Measurements from ENCODE around the gene PDLIM5. TPM values are rescaled to one million over a fixed set of nuclear protein-coding genes. Genes with fewer than 3 reads are reported as not detected.

Gene PDLIM5
- total RNA-seq, 3 donors from 2014 or later (not counting 1 experiment from before 2014, with no cell fraction given): 41.8 to 94.8 (median 50.5) TPM

DNA sequence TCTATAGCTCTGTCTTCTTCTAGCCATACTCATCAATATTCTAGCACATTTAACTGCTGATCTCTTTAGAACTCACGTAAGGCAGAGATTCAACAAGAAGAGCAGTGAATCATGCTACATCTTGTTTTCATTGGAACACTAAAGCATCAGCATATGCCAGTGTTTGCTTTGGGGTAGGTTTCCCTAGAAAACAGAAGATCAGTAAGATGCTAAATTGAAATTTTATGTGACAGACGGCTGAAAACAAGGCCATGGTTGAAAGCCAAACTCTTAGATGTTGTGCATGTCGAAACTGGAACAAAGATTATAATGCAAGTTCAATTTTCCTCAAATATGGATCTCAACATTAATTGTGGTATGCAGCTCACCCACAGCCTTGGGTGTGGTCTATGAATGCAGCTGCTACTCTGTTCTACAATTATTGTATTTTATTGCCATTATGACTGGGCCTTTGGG lies 107.6 kb downstream of the PDLIM5 start:
- Histone ChIP-seq H3K4me1 (ENCODE audit: control insufficient read depth, insufficient read depth, low read length) (no peaks in the 10 kb centered on the region), H3K4me3 (ENCODE audit: low read length) (no peak overlapping the region), H3K27me3 (ENCODE audit: control insufficient read depth, insufficient read depth, low read length) (no peaks in the 10 kb centered on the region), H3K36me3 (ENCODE audit: control insufficient read depth, insufficient read depth, low read length) (no peaks in the 10 kb centered on the region), H3K9me3 (ENCODE audit: control insufficient read depth, insufficient read depth, low read length) (no peaks in the 10 kb centered on the region), H3K27ac (ENCODE audit: low read length) (no peak overlapping the region)
- intact Hi-C loops (cut with micrococcal nuclease): no loop called here
- H3K27ac Mint-ChIP-seq: no peak overlapping the region
- no peak for ATAC-seq
- 96% methylated on average over 3 of the region's 3 CpGs for WGBS (ENCODE audit: insufficient coverage)
- H3K4me1 Mint-ChIP-seq: peaks cover 9 to 13% of the 10 kb centered on the region in 2 donors
- TF ChIP-seq, protein P1, sequence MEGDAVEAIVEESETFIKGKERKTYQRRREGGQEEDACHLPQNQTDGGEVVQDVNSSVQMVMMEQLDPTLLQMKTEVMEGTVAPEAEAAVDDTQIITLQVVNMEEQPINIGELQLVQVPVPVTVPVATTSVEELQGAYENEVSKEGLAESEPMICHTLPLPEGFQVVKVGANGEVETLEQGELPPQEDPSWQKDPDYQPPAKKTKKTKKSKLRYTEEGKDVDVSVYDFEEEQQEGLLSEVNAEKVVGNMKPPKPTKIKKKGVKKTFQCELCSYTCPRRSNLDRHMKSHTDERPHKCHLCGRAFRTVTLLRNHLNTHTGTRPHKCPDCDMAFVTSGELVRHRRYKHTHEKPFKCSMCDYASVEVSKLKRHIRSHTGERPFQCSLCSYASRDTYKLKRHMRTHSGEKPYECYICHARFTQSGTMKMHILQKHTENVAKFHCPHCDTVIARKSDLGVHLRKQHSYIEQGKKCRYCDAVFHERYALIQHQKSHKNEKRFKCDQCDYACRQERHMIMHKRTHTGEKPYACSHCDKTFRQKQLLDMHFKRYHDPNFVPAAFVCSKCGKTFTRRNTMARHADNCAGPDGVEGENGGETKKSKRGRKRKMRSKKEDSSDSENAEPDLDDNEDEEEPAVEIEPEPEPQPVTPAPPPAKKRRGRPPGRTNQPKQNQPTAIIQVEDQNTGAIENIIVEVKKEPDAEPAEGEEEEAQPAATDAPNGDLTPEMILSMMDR (IDR thresholded peaks at IDR 0.05): no peak
- no peaks in the 10 kb centered on the region for H3K36me3 Mint-ChIP-seq
- no peak for DNase-seq
- no peaks in the 10 kb centered on the region for H3K27me3 Mint-ChIP-seq (ENCODE audit: low read depth in 2 of 2)
- no peak overlapping the region for H3K4me3 Mint-ChIP-seq
- H3K9me3 Mint-ChIP-seq: no peaks in the 10 kb centered on the region

DNA sequence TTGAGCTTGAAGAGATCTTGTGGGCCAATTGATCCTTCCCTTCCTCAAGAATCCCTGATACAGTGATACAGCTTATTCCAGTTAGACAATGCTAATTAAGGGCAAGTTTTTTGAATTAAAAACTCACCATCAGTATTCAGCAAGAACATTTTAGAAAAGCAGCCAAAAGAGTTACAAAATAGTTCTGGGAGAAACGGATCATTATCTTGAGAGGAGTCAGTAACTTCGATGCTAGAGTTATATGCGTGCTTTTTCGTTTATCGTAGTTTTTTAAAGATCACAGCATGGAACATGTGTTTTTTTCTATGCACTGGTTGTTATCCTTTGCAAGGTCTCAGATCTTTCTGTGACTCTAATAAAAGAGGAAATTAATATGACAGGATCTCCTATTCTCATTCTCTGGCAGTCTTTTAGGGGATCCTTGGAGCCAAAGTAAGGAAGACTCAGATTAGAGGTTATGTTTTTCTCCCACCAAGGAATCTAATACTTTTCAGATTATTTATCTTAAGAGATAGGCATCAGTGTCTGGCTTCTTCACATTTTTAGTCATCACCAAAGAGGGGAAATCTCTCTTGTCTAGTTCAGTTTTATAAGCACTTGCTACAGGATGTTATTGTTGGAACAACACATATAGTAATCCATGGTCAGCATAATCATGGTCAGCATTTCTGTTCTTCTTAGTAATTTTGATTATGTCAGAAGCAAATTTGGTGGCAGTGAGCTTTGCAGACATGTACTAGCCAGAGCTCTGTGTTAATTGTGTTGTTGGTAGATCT lies 109.7 kb downstream of the PDLIM5 start:
- H3K4me1 Mint-ChIP-seq: peaks cover 9 to 13% of the 10 kb centered on the region in 2 donors
- H3K27ac Mint-ChIP-seq: no peak overlapping the region
- H3K9me3 ChIP-seq (ENCODE audit: control insufficient read depth, insufficient read depth, low read length): no peaks in the 10 kb centered on the region
- no peak overlapping the region for H3K4me3 Mint-ChIP-seq
- TF ChIP-seq, protein P1 (IDR thresholded peaks at IDR 0.05): no peak
- no peaks in the 10 kb centered on the region for H3K9me3 Mint-ChIP-seq
- no peak for DNase-seq
- no peak for ATAC-seq
- intact Hi-C loops (cut with micrococcal nuclease): no loop called here
- H3K4me1 ChIP-seq (ENCODE audit: control insufficient read depth, insufficient read depth, low read length): no peaks in the 10 kb centered on the region
- H3K27me3 Mint-ChIP-seq (ENCODE audit: low read depth in 2 of 2): no peaks in the 10 kb centered on the region
- H3K36me3 Mint-ChIP-seq: no peaks in the 10 kb centered on the region
- H3K27me3 ChIP-seq (ENCODE audit: control insufficient read depth, insufficient read depth, low read length): no peaks in the 10 kb centered on the region
- H3K36me3 ChIP-seq (ENCODE audit: control insufficient read depth, insufficient read depth, low read length): no peaks in the 10 kb centered on the region
- 97% methylated on average over 5 of the region's 5 CpGs for WGBS (ENCODE audit: insufficient coverage)
- H3K4me3 ChIP-seq (ENCODE audit: low read length): no peak overlapping the region
- no peak overlapping the region for H3K27ac ChIP-seq (ENCODE audit: low read length)

DNA sequence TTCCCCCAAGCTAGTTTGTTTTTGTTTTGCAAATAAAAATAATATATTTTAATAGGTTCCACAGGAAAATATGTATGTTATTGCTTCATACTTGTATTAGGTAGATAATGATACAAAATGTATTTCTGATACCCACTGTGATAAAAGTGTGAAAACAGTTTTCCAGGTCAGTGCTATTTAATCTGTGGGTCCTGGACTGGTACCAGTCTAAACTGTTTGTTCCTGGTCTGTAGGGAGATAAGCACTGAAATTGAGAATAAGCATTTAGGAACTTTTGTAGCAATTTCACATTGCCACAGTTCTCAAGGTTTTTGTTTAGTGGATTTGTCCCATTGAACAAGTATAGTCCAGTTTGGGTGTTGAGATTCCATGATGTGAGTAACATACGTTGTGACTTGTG lies 110.5 kb downstream of the PDLIM5 start:
- 89% methylated on average over 1 of the region's 1 CpG for WGBS (ENCODE audit: insufficient coverage)
- H3K9me3 ChIP-seq (ENCODE audit: control insufficient read depth, insufficient read depth, low read length): no peaks in the 10 kb centered on the region
- Mint-ChIP-seq H3K4me3 (no peak overlapping the region), H3K27me3 (ENCODE audit: low read depth in 2 of 2) (no peaks in the 10 kb centered on the region), H3K9me3 (no peaks in the 10 kb centered on the region), H3K4me1 (peaks cover 9 to 13% of the 10 kb centered on the region in 2 donors), H3K27ac (no peak overlapping the region), H3K36me3 (no peaks in the 10 kb centered on the region)
- no peak overlapping the region for H3K4me3 ChIP-seq (ENCODE audit: low read length)
- no peaks in the 10 kb centered on the region for H3K27me3 ChIP-seq (ENCODE audit: control insufficient read depth, insufficient read depth, low read length)
- intact Hi-C loops (cut with micrococcal nuclease): no loop called here
- DNase-seq: no peak
- no peak for ATAC-seq
- H3K4me1 ChIP-seq (ENCODE audit: control insufficient read depth, insufficient read depth, low read length): no peaks in the 10 kb centered on the region
- TF ChIP-seq, protein P1 (IDR thresholded peaks at IDR 0.05): no peak
- H3K27ac ChIP-seq (ENCODE audit: low read length): no peak overlapping the region
- H3K36me3 ChIP-seq (ENCODE audit: control insufficient read depth, insufficient read depth, low read length): no peaks in the 10 kb centered on the region

All from natural killer cell (primary cell).